ENCODE measurements around the gene IPO13.

Gene IPO13

GRCh38 chr1:43965316-43965715 is 18.6 kb downstream of the IPO13 start:
- no peak for FAIRE-seq
- DNase-seq (ENCODE audit: insufficient read length, low spot score): no peak
- TF ChIP-seq POLR2A (IDR thresholded peaks at IDR 0.05; ENCODE audit: low read depth, low read length): no peak

- no peak for DNase-seq (ENCODE audit: insufficient read length, low spot score)
- no peak for TF ChIP-seq POLR2A (IDR thresholded peaks at IDR 0.05; ENCODE audit: low read depth, low read length)
- FAIRE-seq: no peak
Measured at GRCh38 chr1:43968348-43968948, 21.7 kb downstream of the IPO13 start.

- TF ChIP-seq POLR2A (IDR thresholded peaks at IDR 0.05; ENCODE audit: low read depth, low read length): no peak
- DNase-seq (ENCODE audit: insufficient read length, low spot score): no peak
- FAIRE-seq: no peak
Measured at GRCh38 chr1:43969416-43969745, 22.6 kb downstream of the IPO13 start.

GRCh38 chr1:43969746-43970466 is 23.2 kb downstream of the IPO13 start, which contains the start of gene DPH2:
Gene DPH2, plus strand, starts transcription at chr1:43970010. Its CDS starts 166 bp downstream, at chr1:43970176.
- DNase-seq (ENCODE audit: insufficient read length, low spot score) (peak; percentile 99), FAIRE-seq (peak; percentile 66)
- no peak for TF ChIP-seq POLR2A (IDR thresholded peaks at IDR 0.05; ENCODE audit: low read depth, low read length)

GRCh38 chr1:43970502-43970901 is 23.8 kb downstream of the IPO13 start:
- no peak for TF ChIP-seq POLR2A (IDR thresholded peaks at IDR 0.05; ENCODE audit: low read depth, low read length)
- DNase-seq (ENCODE audit: insufficient read length, low spot score) (no peak), FAIRE-seq (no peak)

GRCh38 chr1:43970911-43971310 is 24.2 kb downstream of the IPO13 start:
- DNase-seq (ENCODE audit: insufficient read length, low spot score): no peak
- no peak for TF ChIP-seq POLR2A (IDR thresholded peaks at IDR 0.05; ENCODE audit: low read depth, low read length)
- no peak for FAIRE-seq

GRCh38 chr1:43971336-43971980 is 24.7 kb downstream of the IPO13 start:
- FAIRE-seq (no peak), DNase-seq (ENCODE audit: insufficient read length, low spot score) (no peak)
- no peak for TF ChIP-seq POLR2A (IDR thresholded peaks at IDR 0.05; ENCODE audit: low read depth, low read length)

GRCh38 chr1:43973981-43974442 is 27.3 kb downstream of the IPO13 start:
- no peak for TF ChIP-seq POLR2A (IDR thresholded peaks at IDR 0.05; ENCODE audit: low read depth, low read length)
- no peak for FAIRE-seq

GRCh38 chr1:43974443-43975248 is 27.9 kb downstream of the IPO13 start, which contains the start of gene ATP6V0B:
Gene ATP6V0B, plus strand, starts transcription at chr1:43974960. Its CDS starts 81 bp downstream, at chr1:43975041.
- TF ChIP-seq POLR2A (IDR thresholded peaks at IDR 0.05; ENCODE audit: low read depth, low read length): peak; percentile 94
- FAIRE-seq: no peak
- DNase-seq (ENCODE audit: insufficient read length, low spot score): peak; percentile 97

More at GRCh38 chr1:43973981-43974442, 27.3 kb downstream of the IPO13 start:
- no peak for DNase-seq (ENCODE audit: insufficient read length, low spot score)

- DNase-seq (ENCODE audit: insufficient read length, low spot score) (no peak), FAIRE-seq (no peak)
- TF ChIP-seq POLR2A (IDR thresholded peaks at IDR 0.05; ENCODE audit: low read depth, low read length): no peak
Measured at GRCh38 chr1:43975249-43975961, 28.7 kb downstream of the IPO13 start.

GRCh38 chr1:43976045-43976444 is 29.3 kb downstream of the IPO13 start:
- no peak for DNase-seq (ENCODE audit: insufficient read length, low spot score)
- FAIRE-seq: no peak
- TF ChIP-seq POLR2A (IDR thresholded peaks at IDR 0.05; ENCODE audit: low read depth, low read length): no peak

- FAIRE-seq (no peak), DNase-seq (ENCODE audit: insufficient read length, low spot score) (no peak)
- no peak for TF ChIP-seq POLR2A (IDR thresholded peaks at IDR 0.05; ENCODE audit: low read depth, low read length)
Measured at GRCh38 chr1:43976890-43977289, 30.1 kb downstream of the IPO13 start.
